DND-41 (cell line): ENCODE data around the gene PCSK4.

Source experiments
- EZH2 ChIP-seq: IDR thresholded peaks from 3 replicates; pipeline ENCODE4 v1.6.1; 2012; ENCODE audit warnings: borderline replicate concordance, low read depth, mild to moderate bottlenecking, moderate library complexity, low read length, inconsistent platforms; ENCODE audit not compliant: severe bottlenecking
- TF ChIP-seq, protein P1 (sequence below): IDR thresholded peaks from 2 replicates; pipeline ENCODE4 v1.5.1; 2012; ENCODE audit warnings: borderline replicate concordance, low read length, moderate library complexity, mild to moderate bottlenecking; ENCODE audit not compliant: poor library complexity, severe bottlenecking; ENCODE audit errors: extremely low read depth

DNA sequence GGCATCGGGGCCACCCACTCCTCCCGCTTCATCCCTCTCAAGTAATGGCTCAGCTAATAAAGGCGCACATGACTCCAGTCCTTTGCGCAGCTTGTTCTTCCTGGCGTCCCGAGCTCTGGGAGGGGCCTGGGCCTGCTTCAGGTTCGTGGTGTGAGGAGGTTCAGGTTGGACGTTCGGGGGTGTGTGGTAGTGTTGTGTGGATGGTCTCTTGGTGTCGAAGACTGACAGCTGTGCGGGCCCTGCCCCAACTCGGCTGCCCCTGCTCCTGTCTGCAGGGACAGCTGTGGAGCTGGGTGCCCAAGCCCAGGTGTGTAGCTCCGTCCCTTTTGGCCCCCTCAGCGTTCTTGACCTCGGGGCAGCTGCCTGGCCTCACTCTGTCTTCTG, 49.7 kb downstream of the PCSK4 start:
- TF ChIP-seq, protein P1, sequence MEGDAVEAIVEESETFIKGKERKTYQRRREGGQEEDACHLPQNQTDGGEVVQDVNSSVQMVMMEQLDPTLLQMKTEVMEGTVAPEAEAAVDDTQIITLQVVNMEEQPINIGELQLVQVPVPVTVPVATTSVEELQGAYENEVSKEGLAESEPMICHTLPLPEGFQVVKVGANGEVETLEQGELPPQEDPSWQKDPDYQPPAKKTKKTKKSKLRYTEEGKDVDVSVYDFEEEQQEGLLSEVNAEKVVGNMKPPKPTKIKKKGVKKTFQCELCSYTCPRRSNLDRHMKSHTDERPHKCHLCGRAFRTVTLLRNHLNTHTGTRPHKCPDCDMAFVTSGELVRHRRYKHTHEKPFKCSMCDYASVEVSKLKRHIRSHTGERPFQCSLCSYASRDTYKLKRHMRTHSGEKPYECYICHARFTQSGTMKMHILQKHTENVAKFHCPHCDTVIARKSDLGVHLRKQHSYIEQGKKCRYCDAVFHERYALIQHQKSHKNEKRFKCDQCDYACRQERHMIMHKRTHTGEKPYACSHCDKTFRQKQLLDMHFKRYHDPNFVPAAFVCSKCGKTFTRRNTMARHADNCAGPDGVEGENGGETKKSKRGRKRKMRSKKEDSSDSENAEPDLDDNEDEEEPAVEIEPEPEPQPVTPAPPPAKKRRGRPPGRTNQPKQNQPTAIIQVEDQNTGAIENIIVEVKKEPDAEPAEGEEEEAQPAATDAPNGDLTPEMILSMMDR, result no peak
- no peak for TF ChIP-seq EZH2
